GM12874 (cell line): ENCODE data around the gene GALNT5.

Source experiments
- CTCF ChIP-seq: IDR thresholded peaks from 2 replicates; pipeline ENCODE4 v1.5.1; 2011; ENCODE audit warnings: low read depth, mild to moderate bottlenecking, control low read depth, low read length, moderate library complexity; ENCODE audit not compliant: insufficient read depth

Gene GALNT5

GRCh38 chr2:157245144-157245840 lies 12.2 kb upstream of the GALNT5 start:
- TF ChIP-seq CTCF, result no peak

- TF ChIP-seq CTCF, result no peak
Observed at GRCh38 chr2:157245846-157246764, 11.4 kb upstream of the GALNT5 start.

GRCh38 chr2:157246765-157247407 lies 10.6 kb upstream of the GALNT5 start:
- TF ChIP-seq CTCF, result no peak

- no peak for TF ChIP-seq CTCF
Observed at GRCh38 chr2:157250836-157251235, 6.7 kb upstream of the GALNT5 start.

GRCh38 chr2:157251932-157252331 lies 5.6 kb upstream of the GALNT5 start:
- TF ChIP-seq CTCF, result no peak

- no peak for TF ChIP-seq CTCF
Observed at GRCh38 chr2:157252529-157252928, 5.0 kb upstream of the GALNT5 start.

GRCh38 chr2:157254041-157254440 lies 3.5 kb upstream of the GALNT5 start:
- no peak for TF ChIP-seq CTCF
